Activated T-helper 9 cell treated with anti-CD3 and anti-CD28 coated beads, Interleukin-2, amount 50 U/mL, for 16 hours (primary cell): Measurements from ENCODE around the gene PANX1.

Experiments
- DNase-seq: peaks from one replicate; pipeline ENCODE4 v3.0.0-alpha.2; 2020; ENCODE audit warnings: low read depth

Gene PANX1

DNA sequence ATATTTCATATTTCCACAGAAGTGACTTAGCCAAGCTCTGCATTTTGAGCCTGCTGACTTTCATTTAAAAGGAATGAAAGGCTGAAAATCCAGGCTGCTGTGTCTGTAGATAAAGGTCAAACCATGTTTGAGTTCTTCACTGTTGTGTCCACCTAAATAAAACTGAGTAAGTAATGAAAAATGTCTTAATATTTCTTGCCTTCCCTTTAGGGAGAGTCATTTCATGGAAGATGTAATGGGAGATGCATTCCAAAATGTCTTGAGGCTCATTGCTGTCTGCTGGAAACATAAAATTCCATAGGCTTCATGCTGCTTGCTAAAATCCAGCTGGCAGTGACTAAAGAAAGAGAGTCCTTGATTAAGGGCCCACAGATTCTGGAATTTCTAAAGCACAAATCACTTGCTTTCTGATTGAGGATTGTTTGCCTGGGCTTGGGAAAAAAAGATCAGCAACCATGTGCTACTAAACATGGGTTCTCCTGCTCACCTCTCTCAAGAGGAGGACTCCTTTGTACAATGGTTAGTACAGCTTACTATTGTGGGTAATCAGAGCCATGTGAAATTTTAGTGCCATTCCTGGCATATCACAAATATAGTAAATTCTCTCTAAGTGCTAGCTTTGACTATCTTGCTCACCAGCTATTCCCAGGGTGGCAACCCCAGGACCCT, 56.9 kb downstream of the PANX1 start:
- DNase-seq: no peak

DNA sequence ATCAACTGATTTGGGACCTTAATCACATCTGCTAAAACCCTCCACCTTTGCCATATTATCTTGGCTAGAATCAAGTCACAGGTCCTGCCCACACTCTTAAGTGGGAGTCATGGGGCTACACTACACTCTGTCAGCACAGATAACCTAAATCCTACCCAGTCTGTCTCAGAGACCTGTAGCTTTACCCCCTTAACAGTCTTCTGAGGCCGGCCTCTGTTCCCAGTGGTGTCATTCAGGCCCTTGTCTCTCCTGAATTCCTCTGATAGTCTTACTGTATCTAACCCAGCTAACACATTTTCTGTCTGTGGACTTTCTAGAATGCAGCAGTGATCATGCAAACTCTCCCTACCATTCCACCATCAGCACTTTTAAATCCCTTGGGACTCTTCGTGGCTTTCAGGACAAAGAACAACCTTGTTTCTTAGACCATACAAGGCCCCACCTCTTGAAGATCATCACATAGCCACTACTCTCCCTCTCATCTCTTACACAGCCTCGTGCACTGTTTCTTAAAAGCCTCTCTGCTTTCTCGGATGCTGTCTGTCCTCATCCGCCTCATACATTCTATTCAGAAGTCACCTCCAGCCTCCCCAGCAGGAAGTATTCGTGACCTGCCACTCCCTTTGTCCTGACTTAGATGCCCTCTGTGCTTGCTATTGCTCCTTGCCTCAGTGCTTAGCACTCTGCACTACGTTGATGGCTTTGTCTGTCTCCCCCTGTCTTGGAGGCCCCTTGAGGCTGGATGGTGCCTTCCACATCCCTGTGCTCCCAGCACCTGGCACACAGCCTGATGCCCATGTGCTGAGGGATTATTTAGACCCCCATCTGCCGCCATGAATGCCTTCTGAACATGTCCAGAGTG, 57.9 kb downstream of the PANX1 start:
- DNase-seq: no peak

DNA sequence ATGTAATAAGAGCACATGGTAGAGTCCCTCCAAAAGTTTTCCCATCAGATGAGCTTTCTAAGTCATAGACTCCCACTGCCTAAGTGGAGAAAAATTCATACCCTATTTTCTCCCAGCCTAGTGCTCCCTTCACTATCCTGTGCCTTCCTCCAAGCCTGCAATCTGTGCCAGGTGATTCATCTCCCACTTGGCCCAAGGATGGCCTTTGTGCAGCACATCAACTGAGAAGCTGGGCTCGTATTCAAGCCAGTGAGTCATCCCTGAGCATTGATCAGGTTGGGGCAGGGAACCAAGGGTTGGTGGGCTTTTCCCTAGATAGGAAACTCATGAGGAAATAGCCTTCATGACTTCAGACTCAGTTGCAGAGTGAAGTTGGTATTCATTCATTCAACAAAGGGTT, 64.6 kb downstream of the PANX1 start:
- no peak for DNase-seq

DNA sequence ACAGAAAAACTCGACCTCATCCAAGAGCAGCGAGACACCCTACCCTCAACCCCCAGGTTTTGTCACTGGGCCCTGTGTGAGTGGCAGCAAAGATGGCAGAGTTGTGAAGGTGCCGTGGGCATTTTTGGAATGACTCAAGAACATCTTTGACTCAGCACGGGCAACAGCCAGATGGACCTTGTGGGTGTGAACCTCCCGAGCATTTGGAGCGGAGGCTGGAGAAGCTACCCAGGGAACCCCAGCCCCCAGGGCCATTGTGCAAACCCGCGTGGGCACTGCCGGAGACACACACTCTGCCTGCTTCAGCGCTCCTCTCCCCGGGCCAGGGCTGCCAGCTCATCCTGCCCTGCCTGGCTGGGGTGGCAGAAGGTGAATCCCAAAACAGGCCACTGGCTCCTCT, 66.1 kb downstream of the PANX1 start:
- DNase-seq: no peak

DNA sequence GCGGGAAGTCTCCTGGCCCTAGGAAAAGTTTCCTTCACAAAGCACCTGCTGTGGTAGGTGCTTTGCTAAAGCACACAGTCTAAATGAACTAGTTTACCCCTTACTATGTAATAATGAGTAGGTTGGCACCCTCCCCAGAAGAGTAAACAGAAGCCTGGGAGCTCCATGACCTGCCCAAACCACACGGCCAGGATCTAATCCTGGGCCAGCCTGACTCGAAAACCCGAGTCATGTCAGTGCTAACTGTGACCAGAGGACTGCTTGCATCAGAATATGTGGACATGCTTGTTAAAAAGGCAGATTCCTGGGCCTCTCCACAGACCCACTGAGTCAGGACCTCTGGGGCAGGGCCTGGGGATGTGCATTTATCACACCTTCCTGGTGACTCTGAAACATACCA, 67.7 kb downstream of the PANX1 start:
- no peak for DNase-seq

DNA sequence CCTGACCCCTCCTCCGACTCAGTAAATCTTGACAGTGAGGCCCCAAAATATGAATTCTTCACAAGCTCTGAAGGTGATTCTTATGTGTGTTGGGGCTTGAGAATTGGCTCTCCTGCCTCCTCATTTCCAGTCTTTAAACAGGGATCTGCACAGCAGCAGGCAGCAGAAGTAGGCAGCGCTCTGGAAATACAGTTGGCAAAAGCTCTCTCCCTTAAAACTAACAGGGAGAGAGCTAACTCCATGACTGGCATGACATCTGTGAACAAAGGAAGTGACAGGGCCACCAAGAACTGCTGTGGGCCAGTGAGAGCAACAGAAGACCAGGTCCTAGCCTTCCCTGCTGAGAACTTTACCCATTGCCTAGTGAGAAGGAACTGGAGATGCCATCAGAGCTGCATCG, 70.1 kb downstream of the PANX1 start:
- DNase-seq: no peak

DNA sequence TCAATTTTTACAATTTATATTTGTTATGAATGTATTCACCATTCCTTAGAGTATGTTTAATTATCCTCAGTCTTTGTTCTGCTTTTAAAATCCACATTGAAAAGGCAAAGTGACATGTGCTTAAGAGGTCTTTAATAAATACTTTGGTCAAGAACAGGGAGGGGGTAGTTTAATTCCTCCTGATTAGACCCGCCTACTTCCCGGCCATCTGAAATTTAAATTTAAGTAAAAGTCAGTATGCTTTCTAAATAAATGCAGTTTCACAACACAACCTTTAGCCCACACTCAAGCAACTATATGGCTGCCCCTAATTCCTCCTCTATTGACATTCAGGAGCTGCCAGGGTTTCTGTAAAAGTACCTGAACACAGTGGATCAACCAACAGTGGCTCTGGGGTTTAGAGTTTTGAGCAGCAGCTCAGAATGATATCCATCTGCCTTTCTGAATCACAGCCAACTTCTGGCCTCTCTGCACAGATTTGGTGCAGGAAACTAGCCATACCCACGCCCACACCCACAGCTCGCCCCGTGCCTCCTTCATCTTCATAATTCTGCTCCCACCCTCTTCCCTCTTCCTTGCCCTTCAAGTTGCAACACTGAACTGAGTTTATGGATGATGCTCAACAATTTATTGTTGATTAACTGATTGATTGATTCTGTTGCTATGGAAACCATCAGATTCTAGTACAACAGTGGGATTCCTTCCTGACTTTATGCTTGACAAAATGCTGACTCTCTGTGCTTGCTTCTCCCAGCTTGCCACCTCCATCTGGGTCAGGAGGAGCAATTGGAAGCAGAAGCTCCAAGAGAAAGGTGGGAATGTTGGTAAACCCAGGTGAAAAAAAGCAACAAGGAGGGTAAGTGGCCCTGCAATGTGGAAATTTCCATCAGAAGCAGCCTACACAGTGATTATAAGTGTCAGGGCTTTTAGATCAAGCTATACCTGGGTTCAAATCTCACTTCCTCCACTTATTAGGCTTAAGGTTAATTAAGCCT, 70.8 kb downstream of the PANX1 start:
- no peak for DNase-seq

DNA sequence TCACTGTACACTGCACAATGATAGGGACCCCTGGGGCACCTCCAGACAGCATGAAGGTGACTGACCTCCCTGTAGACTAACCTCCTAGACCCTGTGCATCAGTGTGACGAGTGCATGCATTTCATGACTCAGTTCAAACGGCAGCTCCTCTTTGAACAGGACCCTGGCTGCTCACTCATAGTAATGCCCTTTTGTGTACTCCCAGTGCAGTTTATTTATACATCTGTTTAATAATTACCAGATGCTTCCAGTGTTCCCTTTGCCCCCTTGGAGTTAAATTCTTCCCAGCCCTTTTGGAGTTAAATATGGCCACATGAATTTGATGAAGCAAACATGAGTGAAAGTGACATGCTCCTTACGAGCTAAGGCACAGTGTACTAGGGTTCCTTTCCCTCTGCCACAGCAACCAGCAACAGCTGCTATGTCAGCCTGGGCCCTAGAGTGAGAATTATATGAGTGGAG, 72.4 kb downstream of the PANX1 start:
- no peak for DNase-seq

DNA sequence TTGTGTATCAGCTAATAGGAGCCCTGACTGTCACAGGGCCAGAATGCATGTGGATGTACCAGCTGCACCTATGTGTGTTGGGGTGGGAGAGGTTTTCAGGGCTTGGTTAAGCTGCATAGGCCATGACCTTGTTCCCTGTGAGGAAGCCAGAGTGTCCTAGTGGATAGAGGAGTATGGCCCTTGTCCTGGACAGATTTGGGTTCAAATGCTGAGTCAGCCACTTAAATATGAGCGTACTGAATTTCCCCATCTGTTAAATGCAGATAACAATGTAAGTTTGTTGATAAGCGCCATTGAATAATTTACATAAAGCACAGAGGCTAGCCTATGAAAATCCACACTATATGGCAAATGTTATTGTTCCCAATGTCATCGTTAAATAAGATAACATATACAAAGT, 74.4 kb downstream of the PANX1 start:
- no peak for DNase-seq

DNA sequence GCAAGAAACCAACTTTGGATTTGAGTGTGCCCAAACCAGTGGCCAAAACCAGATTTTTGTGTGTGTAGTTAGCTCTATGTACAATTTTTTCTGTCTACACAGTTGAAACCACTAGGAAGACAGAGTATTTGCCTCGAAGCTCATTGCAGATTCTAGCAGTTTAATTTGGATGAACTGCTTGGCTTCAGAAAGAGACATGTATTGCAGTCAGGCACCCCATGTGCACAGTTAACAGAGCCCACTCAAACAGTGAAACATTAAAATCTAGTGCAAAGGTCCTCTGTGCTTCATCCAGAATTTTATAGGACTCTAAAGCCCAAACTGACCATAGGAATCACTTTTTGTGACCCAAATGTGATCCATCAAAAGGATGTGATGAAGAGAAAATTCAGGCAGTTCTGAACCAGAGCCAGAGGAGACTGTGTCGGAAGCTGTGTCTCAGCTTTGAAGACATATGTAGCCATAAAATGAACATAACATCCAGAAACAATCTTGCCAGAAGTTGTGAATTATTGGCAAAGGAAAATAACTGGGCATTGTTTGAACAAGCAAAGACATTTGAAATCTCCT, 82.7 kb downstream of the PANX1 start:
- DNase-seq: no peak

DNA sequence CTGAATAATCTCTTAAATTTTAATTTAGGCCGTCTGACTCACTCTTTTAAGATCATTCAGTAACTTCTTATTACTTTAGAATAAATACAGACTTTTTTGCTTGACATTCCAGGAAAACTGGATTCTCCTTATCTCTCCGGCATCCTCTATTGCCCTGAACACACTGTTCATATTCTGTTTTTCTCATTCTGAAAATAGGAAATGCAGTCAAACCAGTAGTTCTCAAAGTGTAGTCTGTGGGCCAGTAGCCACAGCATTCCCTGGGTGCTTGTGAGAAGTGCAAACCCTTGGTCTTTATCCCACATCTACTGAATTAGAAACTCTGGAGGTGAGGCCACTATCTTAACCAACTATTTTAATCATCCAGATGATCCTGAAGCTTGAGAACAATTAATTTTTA, 84.3 kb downstream of the PANX1 start:
- DNase-seq: no peak

DNA sequence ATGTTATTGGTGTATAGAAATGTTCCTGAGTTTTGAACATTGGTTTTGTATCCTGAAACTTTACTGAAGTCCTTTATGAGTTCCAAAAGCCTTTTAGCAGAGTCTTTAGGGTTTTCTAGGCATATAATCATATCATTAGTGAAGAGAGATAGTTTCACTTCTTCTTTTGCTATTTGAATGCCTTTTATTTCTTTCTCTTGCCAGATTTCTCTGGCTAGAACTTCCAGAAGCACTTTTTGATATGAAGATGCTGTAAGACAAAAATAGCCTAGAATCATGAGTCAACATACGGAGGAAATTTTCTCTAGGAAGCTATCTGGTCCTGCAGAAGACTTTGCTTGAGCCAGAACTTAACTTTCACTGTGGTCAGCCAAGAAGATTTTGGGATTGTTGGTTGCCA, 89.1 kb downstream of the PANX1 start:
- DNase-seq: no peak

DNA sequence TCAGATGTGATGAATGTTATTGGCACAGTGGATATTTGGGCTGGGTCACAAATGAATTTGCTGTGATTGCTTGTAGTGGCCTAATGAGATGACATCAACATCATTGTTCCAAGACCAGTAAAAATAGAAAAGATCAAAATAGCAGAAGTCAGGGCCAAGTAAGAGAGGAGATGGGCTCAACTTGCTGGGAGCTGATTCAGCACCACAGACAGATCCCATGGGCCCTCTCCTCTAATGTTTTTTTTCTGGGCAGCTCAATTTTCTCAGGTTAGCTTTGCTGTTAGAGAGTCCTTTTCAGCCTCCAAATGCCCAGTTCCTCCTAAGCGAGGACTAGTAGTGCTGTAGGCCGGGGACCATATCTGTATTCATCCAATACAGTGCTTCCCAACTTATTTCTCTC, 89.7 kb downstream of the PANX1 start:
- no peak for DNase-seq

DNA sequence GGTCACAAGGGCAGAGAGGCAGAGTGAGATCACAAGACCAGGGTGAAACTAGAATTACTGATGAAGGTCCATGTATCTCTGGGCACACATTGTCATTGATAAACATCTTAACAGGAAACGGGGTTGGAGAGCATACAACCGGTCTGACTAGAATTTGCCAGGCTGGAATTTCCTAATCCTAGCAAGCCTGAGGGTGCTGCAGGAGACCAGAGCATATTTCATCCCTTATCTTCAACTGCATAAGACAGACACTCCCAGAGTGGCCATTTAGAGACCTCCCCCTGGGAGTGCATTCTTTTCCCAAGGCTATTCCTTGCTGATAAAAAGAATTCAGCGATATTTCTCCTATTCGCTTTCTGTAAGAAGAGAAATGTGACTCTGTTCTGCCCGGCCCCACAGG, 91.1 kb downstream of the PANX1 start:
- DNase-seq: no peak

DNA sequence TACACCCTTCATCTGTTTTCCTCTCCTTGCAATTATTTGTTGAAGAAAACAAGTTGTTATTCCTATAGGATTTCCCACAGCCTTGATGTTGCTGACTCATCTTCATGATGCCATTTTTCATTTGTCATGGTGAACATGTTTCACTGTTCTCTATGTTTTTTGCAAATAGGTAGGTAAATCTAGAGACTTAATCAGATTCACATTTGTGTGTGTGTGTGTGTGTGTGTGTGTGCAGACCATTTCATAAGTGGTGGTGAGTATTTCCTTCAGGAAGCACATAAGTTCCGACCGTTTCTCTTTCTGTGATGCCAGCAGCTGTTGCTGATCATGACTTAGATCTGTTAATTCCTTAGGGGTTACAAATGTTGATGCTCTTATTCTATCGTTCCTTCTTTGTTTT, 95.4 kb downstream of the PANX1 start:
- DNase-seq: no peak
